Right atrium auricular region (tissue), 2 donors: Measurements from ENCODE around the gene JAKMIP2. TPM values are rescaled to one million over a fixed set of nuclear protein-coding genes. Genes with fewer than 3 reads are reported as not detected.

ENCODE experiments used
- DNase-seq: peaks from one replicate; pipeline ENCODE4 v3.0.0-alpha.2; 2019; ENCODE audit warnings: low spot score
- H3K27ac ChIP-seq, 2 donors: fragments of 200-600 bp; sonication (generic); 1 replicate in 1 of 2; 2 replicates in 1 of 2; pipeline ENCODE4 v1.5.1; 2016 to 2019
- H3K27me3 ChIP-seq, 2 donors: fragments of 200-600 bp; sonication (generic); one replicate each; pipeline versions ENCODE4 v1.5.1 to v1.6.0; 2017 to 2019
- H3K36me3 ChIP-seq: fragments of 200-600 bp; sonication (generic); one replicate; pipeline ENCODE4 v1.5.1; 2016
- H3K4me1 ChIP-seq, 2 donors: fragments of 200-600 bp; sonication (generic); one replicate each; pipeline versions ENCODE4 v1.5.1 to v1.6.0; 2017 to 2019
- H3K4me3 ChIP-seq, 2 donors: fragments of 200-600 bp; sonication (generic); 1 replicate in 1 of 2; 2 replicates in 1 of 2; pipeline ENCODE4 v1.5.1; 2017 to 2019; ENCODE audit warnings: mild to moderate bottlenecking in 1 of 2, moderate library complexity in 1 of 2
- H3K9me3 ChIP-seq, 2 donors: fragments of 200-600 bp; sonication (generic); one replicate each; pipeline ENCODE4 v1.5.1; 2019
- total RNA-seq, 2 donors: library from RNA; depleted of rRNA; stranded (reverse); fragments of >200 nt; gene quantifications; one replicate each; pipeline ENCODE4 v1.1.0, GENCODE V29; 2016
- TF ChIP-seq, protein P1 (sequence below), 2 donors: fragments of 200-600 bp; sonication (generic); IDR thresholded peaks; one replicate each; pipeline ENCODE4 v1.5.1; 2019; ENCODE audit warnings: antibody characterized with exemption in 2 of 2

The JAKMIP2 gene
- total RNA-seq, 2 donors from 2014 or later, result 0.16 to 0.33 TPM

- H3K36me3 ChIP-seq, result no peaks in the 10 kb centered on the region
- no peak overlapping the region for H3K27ac ChIP-seq
- DNase-seq, result no peak
- peaks cover 0 to 7% of the 10 kb centered on the region in 2 donors for H3K9me3 ChIP-seq
- H3K27me3 ChIP-seq, result no peaks in the 10 kb centered on the region
- TF ChIP-seq, protein P1, sequence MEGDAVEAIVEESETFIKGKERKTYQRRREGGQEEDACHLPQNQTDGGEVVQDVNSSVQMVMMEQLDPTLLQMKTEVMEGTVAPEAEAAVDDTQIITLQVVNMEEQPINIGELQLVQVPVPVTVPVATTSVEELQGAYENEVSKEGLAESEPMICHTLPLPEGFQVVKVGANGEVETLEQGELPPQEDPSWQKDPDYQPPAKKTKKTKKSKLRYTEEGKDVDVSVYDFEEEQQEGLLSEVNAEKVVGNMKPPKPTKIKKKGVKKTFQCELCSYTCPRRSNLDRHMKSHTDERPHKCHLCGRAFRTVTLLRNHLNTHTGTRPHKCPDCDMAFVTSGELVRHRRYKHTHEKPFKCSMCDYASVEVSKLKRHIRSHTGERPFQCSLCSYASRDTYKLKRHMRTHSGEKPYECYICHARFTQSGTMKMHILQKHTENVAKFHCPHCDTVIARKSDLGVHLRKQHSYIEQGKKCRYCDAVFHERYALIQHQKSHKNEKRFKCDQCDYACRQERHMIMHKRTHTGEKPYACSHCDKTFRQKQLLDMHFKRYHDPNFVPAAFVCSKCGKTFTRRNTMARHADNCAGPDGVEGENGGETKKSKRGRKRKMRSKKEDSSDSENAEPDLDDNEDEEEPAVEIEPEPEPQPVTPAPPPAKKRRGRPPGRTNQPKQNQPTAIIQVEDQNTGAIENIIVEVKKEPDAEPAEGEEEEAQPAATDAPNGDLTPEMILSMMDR (IDR thresholded peaks at IDR 0.05), result no peak
- no peak overlapping the region for H3K4me3 ChIP-seq
- no peaks in the 10 kb centered on the region for H3K4me1 ChIP-seq
Measured at GRCh38 chr5:147701468-147701867, 81.1 kb downstream of the JAKMIP2 start.

GRCh38 chr5:147699496-147700088 lies 82.9 kb downstream of the JAKMIP2 start:
- Histone ChIP-seq H3K4me1 (no peaks in the 10 kb centered on the region), H3K4me3 (no peak overlapping the region), H3K36me3 (no peaks in the 10 kb centered on the region), H3K27ac (no peak overlapping the region), H3K9me3 (peaks cover 0 to 7% of the 10 kb centered on the region in 2 donors), H3K27me3 (no peaks in the 10 kb centered on the region)
- TF ChIP-seq, protein P1 (IDR thresholded peaks at IDR 0.05), result no peak
- no peak for DNase-seq

DNA sequence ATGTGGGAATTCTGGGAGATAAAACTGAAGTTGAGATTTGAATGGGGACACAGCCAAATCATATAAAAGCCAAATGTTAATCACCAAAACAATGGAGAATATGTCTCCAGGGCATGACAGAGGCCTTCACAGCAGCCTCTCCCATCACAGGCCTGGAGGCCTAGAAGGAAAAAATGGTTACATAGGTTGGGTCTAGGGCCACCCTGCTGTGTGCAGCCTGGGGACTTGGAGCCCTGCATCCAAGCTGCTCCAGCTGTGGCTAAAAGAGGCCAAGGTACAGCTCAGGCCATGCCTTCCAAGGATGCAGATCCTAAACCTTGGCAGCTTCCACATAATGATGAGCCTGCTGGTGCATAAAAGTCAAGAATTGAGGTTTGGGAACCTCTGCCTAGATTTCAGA lies 85.1 kb downstream of the JAKMIP2 start:
- no peak for DNase-seq
- Histone ChIP-seq H3K9me3 (peaks cover 0 to 7% of the 10 kb centered on the region in 2 donors), H3K4me1 (no peaks in the 10 kb centered on the region), H3K4me3 (no peak overlapping the region), H3K27me3 (no peaks in the 10 kb centered on the region), H3K27ac (no peak overlapping the region), H3K36me3 (no peaks in the 10 kb centered on the region)
- TF ChIP-seq, protein P1 (IDR thresholded peaks at IDR 0.05), result no peak

- no peak overlapping the region for H3K4me3 ChIP-seq
- no peaks in the 10 kb centered on the region for H3K36me3 ChIP-seq
- TF ChIP-seq, protein P1 (IDR thresholded peaks at IDR 0.05), result no peak
- no peak overlapping the region for H3K27ac ChIP-seq
- no peak for DNase-seq
- H3K27me3 ChIP-seq, result no peaks in the 10 kb centered on the region
- H3K9me3 ChIP-seq, result peaks cover 0 to 7% of the 10 kb centered on the region in 2 donors
- H3K4me1 ChIP-seq, result no peaks in the 10 kb centered on the region
Measured at GRCh38 chr5:147694772-147695171, 87.8 kb downstream of the JAKMIP2 start.

DNA sequence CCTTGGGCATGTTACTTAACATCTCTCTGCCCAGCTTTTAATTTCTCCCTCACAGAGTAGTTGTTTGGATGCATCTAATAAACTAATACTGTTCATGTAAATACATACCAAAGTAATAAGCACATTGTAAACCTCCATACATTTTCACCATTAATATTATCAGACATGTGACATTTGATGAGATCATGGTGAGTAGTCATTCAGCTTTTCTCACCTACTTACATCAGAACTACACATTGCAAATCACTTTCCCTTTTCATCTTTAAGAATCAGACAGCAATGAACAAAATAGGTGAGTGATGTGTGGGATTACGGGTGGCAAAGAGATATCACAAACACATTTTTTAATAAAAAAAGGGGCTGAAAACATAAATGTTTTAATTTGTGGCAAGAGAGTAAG lies 89.3 kb downstream of the JAKMIP2 start:
- Histone ChIP-seq H3K27ac (no peak overlapping the region), H3K4me3 (no peak overlapping the region), H3K4me1 (no peaks in the 10 kb centered on the region), H3K36me3 (no peaks in the 10 kb centered on the region), H3K9me3 (peaks cover 0 to 7% of the 10 kb centered on the region in 2 donors), H3K27me3 (no peaks in the 10 kb centered on the region)
- TF ChIP-seq, protein P1 (IDR thresholded peaks at IDR 0.05), result no peak
- no peak for DNase-seq

GRCh38 chr5:147691130-147691529 lies 91.4 kb downstream of the JAKMIP2 start:
- no peak overlapping the region for H3K4me3 ChIP-seq
- no peaks in the 10 kb centered on the region for H3K4me1 ChIP-seq
- H3K9me3 ChIP-seq, result no peaks in the 10 kb centered on the region
- no peaks in the 10 kb centered on the region for H3K36me3 ChIP-seq
- TF ChIP-seq, protein P1 (IDR thresholded peaks at IDR 0.05), result no peak
- no peak for DNase-seq
- no peak overlapping the region for H3K27ac ChIP-seq
- H3K27me3 ChIP-seq, result no peaks in the 10 kb centered on the region
